ENCODE measurements around the gene MCF2L.

Gene MCF2L

GRCh38 chr13:113013878-113014751 lies 45.1 kb downstream of the MCF2L start:
- POLR2A ChIA-PET = no interaction called here
- H3K4me3 ChIP-seq (ENCODE audit: low read depth, low read length) = no peak overlapping the region
- TF ChIP-seq CTCF (IDR thresholded peaks at IDR 0.05; ENCODE audit: insufficient read depth, low read length, missing control alignments) = no peak
- CTCF ChIA-PET = no interaction called here
- DNase-seq (ENCODE audit: low read depth, low spot score) = no peak

GRCh38 chr13:113014752-113015745 lies 46.0 kb downstream of the MCF2L start:
- CTCF ChIA-PET = interaction anchor here (0.8 kb wide), 1 partner anchor 14 kb away, joined by 3 read pairs; no protein-coding TSS in a partner anchor
- no peak for DNase-seq (ENCODE audit: low read depth, low spot score)
- no peak for TF ChIP-seq CTCF (IDR thresholded peaks at IDR 0.05; ENCODE audit: insufficient read depth, low read length, missing control alignments)
- POLR2A ChIA-PET = no interaction called here
- H3K4me3 ChIP-seq (ENCODE audit: low read depth, low read length) = no peak overlapping the region

- TF ChIP-seq CTCF (IDR thresholded peaks at IDR 0.05; ENCODE audit: insufficient read depth, low read length, missing control alignments) = no peak
- ChIA-PET POLR2A (no interaction called here), CTCF (interaction anchor here (0.8 kb wide), 1 partner anchor 13 kb away, joined by 3 read pairs; no protein-coding TSS in a partner anchor)
- no peak overlapping the region for H3K4me3 ChIP-seq (ENCODE audit: low read depth, low read length)
- DNase-seq (ENCODE audit: low read depth, low spot score) = no peak
Observed at GRCh38 chr13:113015826-113016525, 47.0 kb downstream of the MCF2L start.

- ChIA-PET CTCF (no interaction called here), POLR2A (no interaction called here)
- no peak for DNase-seq (ENCODE audit: low read depth, low spot score)
- no peak overlapping the region for H3K4me3 ChIP-seq (ENCODE audit: low read depth, low read length)
- no peak for TF ChIP-seq CTCF (IDR thresholded peaks at IDR 0.05; ENCODE audit: insufficient read depth, low read length, missing control alignments)
Observed at GRCh38 chr13:113016526-113017295, 47.7 kb downstream of the MCF2L start.

GRCh38 chr13:113017506-113018215 lies 48.6 kb downstream of the MCF2L start:
- ChIA-PET POLR2A (no interaction called here), CTCF (interaction anchor here (1.4 to 4.3 kb wide), 2 partner anchors 12 to 17 kb away, joined by 5 to 23 read pairs; no protein-coding TSS in a partner anchor)
- DNase-seq (ENCODE audit: low read depth, low spot score) = no peak
- TF ChIP-seq CTCF (IDR thresholded peaks at IDR 0.05; ENCODE audit: insufficient read depth, low read length, missing control alignments) = no peak
- no peak overlapping the region for H3K4me3 ChIP-seq (ENCODE audit: low read depth, low read length)
